SK-N-MC (cell line): ENCODE measurements around the gene CETN2.

Experiments
- EZH2 ChIP-seq: fragments of 200-600 bp; sonication (generic); IDR thresholded peaks from one replicate; pipeline ENCODE4 v1.6.1; 2017; ENCODE audit warnings: antibody characterized with exemption
- POLR2AphosphoS5 ChIP-seq: IDR thresholded peaks from 2 replicates; pipeline ENCODE4 v1.6.1; 2012; ENCODE audit warnings: mild to moderate bottlenecking, low read depth, low read length, borderline replicate concordance

DNA sequence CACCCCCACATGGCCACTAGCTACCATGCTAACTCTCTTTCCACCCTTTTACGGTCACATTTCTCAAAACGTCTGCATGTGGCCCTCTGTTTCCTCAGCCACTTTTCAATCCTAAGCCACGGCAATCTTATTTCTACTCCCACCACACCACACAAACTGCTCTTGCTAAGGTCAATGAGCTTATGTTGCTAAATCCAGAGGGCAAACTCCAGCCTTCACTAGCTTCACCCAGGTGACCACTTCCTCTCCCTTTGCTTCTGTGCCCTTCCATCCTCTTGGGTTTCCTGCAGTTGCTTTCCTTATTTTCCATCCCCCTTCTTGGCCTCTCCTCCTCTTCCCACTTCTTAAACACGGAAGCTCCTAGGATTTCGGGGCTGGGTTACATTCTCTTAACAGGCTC, 16.5 kb downstream of the CETN2 start:
- TF ChIP-seq EZH2 (no peak), POLR2AphosphoS5 (no peak)
